GM18951 (cell line): ENCODE data around the gene MYO7B.
"Not testable (repeated sequence)": the region's sequence is repeated elsewhere in the genome, so short reads cannot be mapped to it uniquely, and the experiment has no call there.

Experiments
- POLR2A ChIP-seq: IDR thresholded peaks from 4 replicates; pipeline ENCODE4 v1.6.1; 2011; ENCODE audit warnings: mild to moderate bottlenecking; ENCODE audit not compliant: insufficient read length, insufficient read depth; ENCODE audit errors: extremely low read depth
- in situ Hi-C: fragments of 300-500 bp; cut with MboI; formaldehyde crosslinking; loops from one replicate; pipeline ENCODE4 v1.12.0; 2022; ENCODE audit warnings: low sequenced_read_pairs, mixed read lengths, inconsistent platforms; ENCODE audit not compliant: unreplicated experiment

The MYO7B gene

DNA sequence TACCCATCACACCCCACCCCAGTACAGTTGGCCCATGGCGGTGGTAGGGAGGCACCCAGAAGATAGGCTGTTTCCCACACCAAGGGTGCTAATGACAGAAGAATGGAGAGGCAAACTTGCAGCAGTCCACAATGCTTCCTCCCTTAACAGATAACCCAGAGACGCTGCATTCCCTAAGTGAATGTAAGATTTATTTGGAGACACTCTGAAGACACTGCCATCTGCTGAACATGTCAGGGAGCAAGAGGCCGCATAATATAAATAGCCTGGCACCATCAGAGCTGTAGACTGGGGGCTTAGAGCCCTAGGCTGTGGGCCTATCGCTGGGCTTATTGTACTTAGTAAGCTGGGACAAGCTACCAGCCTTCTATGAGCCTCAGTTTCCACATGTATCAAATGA, 7.0 kb upstream of the MYO7B start:
- no peak for TF ChIP-seq POLR2A
- in situ Hi-C loops: no loop called here

DNA sequence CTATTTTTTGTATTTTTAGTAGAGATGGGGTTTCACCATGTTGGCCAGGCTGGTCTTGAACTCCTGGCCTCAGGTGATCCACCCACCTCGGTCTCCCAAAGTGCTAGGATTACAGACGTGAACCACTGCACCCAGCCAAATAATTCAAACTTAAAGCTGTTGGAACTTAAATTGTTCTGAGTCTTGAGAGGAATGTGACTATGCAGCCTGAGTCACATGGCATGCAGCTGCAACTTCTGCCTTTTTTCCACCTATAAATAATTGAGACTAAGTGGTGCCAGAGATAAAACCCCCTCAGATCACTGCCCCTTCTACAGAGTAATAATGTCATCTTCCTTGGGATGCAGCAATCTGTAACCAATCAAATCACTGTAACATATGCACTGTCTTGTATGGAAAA, 6.1 kb upstream of the MYO7B start:
- in situ Hi-C loops: not testable (repeated sequence)

DNA sequence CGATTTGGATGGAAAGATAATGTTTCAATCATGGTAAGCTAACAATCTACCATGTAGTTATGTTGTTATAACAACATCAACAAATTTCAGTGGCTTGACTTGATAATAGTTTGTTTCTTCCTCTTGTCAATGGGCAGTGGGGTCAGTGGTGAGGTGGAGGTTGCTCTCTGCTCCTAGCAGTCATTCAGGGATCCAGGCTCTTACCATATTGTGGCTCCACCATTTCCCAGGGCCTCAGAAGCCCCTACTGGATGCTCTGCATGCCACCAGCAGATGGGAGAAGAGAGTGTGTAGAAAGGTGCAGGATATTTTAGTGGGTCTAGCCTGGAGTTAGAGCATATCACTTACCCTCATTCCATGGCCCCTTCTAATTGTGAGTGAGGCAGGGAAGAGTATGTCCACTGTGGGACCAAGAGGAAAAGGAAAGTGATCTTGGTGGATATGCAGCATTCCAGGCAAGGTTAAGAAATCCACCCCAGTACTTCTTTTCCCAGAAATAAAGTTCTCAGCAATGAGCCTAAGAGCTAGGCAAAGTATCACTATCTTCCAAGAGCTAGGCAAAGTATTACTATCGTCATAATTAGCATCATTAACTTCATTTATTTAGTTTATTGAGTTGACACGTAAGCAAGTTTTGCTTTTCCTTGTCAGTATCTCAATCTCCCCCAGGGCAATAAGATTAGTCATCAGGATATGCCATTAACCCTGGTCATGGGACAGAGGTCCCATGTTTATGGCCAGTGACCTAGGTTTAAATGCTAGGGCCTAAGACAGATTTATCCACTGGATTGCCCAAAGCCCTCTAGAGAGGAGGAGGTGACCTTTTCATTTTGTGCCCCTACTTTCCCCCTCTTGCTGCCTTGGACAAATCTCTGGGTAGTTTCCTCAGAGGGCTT, 5.0 kb upstream of the MYO7B start:
- TF ChIP-seq POLR2A: no peak
- in situ Hi-C loops: no loop called here

DNA sequence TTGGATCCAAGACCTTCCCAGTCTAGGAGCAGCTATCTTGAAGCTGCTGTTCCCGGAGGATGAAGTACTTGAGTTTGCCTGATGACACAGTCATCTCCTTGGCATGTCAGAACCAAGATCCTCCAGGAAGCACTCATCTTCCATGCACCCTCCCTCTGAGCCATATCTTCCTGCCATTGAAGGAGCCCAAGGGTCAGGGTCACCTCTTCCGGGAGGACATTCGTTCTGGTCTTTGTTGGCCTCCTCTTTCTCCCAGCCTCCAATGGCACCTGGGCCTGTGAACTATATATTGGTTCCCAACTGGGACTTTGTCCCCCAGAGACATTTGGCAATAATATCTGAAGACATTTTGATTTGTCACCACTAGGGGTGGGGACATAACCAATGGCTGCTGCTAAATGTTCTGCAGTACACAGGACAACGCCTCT, 4.2 kb upstream of the MYO7B start:
- in situ Hi-C loops: no loop called here
- no peak for TF ChIP-seq POLR2A

DNA sequence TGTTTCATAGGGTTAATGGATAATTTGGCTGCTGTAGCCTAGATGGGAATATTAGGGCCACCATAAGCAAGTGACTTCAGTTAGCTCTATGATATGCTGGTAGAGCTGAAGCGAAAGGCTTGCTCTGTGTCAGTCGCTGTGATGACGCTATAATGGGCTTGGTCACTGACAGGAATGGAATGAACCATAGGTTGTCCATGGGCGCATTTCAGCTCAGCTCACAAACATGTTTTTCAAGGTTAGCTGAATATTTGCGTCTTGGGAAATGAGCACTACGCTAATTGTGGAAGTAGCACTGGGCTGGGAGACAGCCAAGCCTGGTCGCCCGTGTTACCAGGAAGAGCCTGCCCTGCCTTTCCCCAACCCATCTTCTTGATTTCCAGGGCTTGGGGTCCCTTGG, 3.2 kb upstream of the MYO7B start:
- in situ Hi-C loops: no loop called here
- no peak for TF ChIP-seq POLR2A

DNA sequence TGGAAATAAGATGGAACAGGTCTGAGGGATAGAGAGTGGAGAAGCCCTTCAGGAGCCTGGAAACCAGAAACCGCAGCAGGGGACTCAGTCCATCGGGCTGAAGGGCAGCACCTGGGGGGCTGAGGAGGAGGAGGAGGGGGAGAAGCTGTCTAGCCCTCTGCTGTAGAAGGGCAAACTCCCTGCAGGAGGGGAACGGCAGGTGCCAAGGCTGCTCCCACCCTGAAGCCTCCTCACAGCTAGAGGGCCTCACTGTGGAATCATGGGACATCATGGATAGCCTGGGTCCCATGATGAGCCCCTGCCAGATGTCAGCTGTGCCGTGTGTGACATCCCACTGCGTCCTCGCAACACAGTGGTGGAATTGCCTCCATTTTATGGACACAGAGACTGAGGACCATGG, 435 bp downstream of the MYO7B start:
- in situ Hi-C loops: no loop called here
- no peak for TF ChIP-seq POLR2A

DNA sequence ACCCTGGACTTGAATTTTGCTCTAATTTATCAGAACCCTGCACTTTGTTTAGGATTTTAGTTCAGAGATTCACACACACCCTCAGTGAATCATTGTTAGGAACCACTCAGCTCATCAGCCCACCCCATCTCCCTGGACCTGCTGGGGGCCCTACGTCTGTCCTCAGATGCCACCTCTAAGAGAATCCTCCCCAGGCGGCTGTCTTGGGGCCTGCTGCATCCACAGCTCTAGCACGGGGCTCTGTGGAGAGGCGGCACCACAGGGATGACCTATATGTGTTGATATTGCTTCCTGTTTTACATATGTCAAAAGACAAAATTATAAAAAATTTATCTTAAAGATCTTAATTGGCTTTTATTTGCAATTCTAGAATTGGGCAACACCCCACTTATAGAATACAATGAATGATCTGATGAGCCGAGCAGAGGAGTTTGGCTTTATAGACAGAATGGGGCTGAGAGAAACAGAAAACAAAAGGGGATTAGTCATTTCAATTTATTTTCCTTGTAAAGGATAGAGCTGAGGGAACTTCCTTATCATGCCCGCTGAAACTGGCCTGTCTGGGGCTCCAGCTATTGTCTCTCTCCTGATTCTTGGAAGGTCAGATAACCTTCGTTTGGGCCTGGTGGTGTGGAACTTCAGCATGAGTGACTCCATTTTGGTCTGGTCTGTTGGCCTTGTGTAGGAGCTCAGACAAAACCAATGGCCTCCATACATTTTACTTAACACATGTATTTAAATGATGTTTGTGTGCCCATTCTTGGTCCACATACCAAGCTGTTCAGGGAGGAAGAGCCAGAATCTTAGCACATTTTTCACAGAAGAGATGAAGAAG, 1.4 kb downstream of the MYO7B start:
- no peak for TF ChIP-seq POLR2A
- in situ Hi-C loops: no loop called here

DNA sequence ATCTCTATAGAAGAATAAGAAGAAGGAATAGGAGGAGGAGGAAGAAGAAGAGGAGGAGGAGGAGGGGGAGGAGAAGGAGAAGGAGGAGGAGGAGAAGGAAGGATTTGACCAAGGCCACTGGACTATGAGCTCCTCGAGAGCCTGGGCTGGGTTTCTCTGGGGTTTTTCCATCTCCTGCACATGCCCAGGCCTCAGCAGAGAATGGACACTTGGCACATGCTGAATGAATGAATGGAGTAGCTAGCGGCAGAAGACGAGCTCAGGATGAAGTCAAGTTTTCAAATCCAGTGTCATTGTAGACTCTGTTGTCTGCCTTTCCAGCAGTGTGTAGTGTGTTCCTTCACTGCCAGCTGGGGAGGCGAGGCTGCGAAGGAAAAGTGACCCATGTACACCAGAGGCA, 2.2 kb downstream of the MYO7B start:
- in situ Hi-C loops: no loop called here

DNA sequence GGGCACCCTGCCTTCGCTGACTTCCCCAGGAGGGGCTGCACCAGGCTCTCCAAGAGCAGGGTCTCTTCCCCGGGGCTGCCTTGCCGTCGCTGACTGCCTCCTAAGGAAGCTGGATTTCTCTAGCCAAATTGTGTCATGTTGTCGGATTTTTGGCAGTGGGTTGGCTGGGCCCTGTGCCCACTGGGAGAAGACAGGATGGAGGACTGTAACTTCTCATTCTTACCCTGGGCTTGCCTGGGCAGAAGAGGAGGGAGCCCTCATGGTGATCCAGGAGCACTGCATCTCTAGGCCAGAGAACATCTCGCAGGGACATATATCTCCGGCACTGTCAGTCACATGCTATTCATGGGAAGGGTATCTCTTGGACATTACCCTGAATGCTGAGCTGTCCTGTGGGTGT, 6.3 kb downstream of the MYO7B start:
- in situ Hi-C loops: no loop called here
- no peak for TF ChIP-seq POLR2A

More for the DNA sequence above, 2.2 kb downstream of the MYO7B start:
- TF ChIP-seq POLR2A: no peak

DNA sequence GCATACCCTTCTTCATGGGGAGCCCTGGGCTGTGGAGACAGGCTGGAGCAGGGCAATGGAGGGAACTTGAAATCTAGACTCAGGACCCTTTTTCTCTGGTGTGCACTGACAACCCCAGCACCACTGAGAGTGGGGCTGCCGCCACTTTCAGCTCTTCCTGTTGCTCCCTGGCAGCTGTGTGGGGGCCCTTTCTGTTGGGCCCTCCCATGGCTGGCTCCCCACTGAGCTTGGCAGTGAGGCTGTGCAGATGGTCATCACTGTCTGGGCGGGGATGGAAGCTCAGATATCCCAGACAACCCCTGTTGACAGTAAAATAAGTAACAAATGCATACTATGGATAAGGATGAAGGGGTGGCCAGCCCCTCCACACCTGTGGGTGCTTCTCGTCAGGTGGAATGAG, 6.7 kb downstream of the MYO7B start:
- no peak for TF ChIP-seq POLR2A
- in situ Hi-C loops: no loop called here

DNA sequence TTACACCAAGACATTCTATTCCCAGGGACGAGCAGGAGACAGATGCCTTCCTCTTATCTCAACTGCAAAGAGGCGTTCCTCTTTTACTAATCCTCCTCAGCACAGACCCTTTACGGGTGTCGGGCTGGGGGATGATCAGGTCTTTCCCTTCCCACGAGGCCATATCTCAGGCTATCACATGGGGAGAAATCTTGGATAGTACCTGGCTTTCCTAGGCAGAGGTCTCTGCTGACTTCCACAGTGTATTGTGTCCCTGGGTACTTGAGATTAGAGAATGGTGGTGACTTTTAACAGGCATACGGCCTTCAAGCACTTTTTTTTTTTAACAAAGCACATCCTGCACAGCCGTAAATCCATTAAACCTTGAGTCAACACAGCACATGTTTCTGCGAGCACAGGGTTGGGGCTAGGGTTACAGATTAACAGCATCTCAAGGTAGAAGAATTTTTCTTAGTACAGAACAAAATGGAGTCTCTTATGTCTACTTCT, 7.6 kb downstream of the MYO7B start:
- in situ Hi-C loops: not testable (repeated sequence)

DNA sequence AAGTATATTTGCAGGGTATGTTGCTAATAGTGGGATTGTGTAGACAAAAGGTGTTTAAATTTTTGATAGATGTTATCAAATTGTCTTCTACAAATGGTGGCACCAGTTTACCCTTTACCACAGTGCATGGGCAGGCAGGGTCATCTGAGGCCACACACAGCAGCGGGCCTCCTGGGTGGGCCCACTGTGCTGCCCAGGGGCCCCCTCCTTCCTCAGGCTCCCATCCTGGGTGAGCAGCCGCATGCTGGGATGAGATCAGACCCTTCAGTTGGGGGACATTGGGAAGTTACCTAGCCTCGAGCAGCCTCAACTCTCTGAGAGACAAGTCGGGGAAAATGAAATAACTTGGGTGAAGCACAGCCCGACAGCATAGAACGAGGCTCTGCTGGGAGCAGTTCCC, 9.7 kb downstream of the MYO7B start:
- in situ Hi-C loops: no loop called here
- TF ChIP-seq POLR2A: no peak

DNA sequence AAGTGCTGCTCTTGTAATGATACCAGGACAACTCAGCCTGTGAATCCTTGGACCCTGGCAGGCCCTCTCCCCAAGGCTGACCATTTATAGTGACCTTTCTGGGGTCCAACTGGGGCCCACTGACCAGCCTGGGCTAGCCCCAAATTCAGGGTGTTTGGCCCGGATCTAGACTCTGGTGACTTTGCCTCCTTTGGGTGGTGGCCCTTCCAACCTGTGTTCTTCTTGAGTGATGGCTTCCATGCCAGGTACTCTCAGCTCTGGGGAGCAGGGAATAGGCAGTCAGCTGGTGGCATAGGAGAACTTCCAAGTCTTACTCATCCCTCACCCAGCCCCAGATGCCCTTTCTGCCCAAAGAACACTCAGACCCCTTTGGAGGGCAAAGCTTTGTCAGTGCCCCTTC, 10.3 kb downstream of the MYO7B start:
- no peak for TF ChIP-seq POLR2A
- in situ Hi-C loops: no loop called here

DNA sequence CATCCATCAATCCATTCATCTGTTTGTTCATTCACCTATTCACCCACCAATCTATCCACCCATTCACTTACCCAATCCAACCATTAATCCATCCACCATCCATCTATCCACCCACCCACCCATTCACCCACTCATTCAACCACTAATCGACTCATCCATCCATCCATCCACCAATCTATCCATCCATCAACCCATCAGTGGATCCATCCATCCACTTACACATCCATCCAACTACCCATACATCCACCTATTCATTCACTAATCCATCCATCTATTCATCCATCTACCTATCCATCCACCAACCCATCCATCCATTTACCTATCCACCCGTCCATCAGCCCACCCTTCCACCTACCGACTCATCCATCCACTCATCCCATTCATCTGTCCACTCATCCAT, 11.3 kb downstream of the MYO7B start:
- in situ Hi-C loops: no loop called here
- no peak for TF ChIP-seq POLR2A
